ENCODE data around the gene CP.

The CP gene

DNA sequence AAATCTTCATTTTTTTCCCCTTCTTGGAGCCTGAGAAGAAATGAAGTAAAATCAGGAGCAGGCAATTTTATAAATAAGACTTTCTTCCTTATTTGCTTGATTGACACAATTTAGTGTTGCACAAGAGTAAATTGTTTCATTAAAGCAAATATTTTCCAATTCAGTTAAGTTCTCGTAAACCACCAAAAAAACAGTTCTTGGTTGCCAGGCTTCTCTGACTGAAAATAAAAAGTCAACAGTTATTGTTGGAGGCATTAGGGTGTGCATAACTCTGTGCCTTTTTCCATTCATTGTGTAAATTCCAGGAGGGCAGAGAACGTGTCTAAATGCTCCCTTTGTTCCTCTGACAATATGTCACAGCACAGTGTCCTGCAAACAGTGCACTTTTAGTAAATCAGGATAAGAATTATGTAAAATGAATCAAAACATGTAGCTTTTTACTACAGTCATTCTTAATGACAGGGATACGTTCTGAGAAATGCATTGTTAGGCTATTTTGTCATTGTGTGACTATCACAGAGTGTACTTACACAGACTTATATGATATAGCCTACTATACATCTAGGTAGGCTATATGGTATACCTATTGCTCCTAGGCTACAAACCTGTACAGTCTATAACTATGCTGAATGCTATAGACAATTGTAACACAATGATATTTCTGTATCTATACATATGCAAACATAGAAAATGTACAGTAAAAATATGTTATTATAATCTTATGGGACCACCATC lies at the start of gene CP:
TSS of gene CP (minus strand) at position 47 of the 735 bp plus-strand sequence. CDS start at position 10, 37 bp downstream.
- Mint-ChIP-seq H3K27ac (no peak within 1 kb of the TSS), H3K4me3 (no peak within 1 kb of the TSS), H3K36me3 (no peaks in the 10 kb centered on the region), H3K4me1 (peaks cover 29% of the 10 kb centered on the region), H3K9me3 (no peaks in the 10 kb centered on the region), H3K27me3 (no peaks in the 10 kb centered on the region)
- DNase-seq, result no peak
- CTCF ChIA-PET, result no interaction called here

DNA sequence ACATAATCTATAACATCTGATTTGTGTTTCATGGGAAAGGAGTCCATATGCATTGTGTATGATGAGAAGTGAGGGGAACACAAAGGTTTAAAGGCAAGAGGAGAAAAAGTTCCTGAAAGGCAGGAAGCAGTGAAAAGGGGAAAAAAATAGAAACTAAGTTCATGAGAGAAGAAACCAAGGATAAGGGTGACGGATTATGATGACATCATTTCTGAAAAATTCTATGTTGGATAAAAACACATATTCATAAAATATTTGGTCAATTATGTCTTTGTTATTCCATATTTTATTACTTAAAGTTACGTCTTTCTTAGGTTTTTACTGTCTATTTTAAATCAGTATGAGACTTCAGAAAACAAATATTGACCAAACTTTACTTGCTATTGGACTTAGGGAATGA lies 48.6 kb upstream of the CP start:
- no peaks in the 10 kb centered on the region for H3K36me3 Mint-ChIP-seq
- CTCF ChIA-PET, result interaction anchor here (1.7 to 6.4 kb wide), 2 partner anchors 316 to 408 kb away, joined by 3 to 76 read pairs; no protein-coding TSS in a partner anchor

DNA sequence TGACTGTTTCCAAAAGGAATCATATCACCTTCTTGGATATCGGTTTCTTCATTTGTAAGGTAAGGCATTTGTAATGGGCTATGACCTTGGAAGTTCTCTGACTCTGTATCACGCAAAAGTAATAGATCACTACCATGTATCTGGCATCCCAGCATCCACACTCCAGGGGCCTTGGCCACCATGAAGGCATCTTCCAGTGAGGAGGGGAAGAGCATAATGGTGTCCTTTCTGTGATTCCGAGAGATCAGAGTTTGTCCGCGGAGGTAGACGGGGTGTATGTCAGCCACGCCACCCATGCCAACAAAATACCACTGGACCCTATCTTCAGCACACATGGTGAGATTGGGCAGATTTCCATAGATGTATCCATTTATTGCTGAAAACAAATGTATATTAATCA lies 48.1 kb upstream of the CP start:
- DNase-seq, result no peak
- H3K4me3 Mint-ChIP-seq, result no peak overlapping the region
- CTCF ChIA-PET, result interaction anchor here (1.5 kb wide), 1 partner anchor 316 kb away, joined by 4 read pairs; no protein-coding TSS in a partner anchor
- no peak overlapping the region for H3K27ac Mint-ChIP-seq
- H3K36me3 Mint-ChIP-seq, result no peaks in the 10 kb centered on the region
- H3K4me1 Mint-ChIP-seq, result no peaks in the 10 kb centered on the region
- H3K9me3 Mint-ChIP-seq, result no peaks in the 10 kb centered on the region
- peaks cover 14% of the 10 kb centered on the region for H3K27me3 Mint-ChIP-seq

More for the DNA sequence above, 48.6 kb upstream of the CP start:
- no peak overlapping the region for H3K27ac Mint-ChIP-seq
- no peaks in the 10 kb centered on the region for H3K9me3 Mint-ChIP-seq
- H3K4me1 Mint-ChIP-seq, result no peaks in the 10 kb centered on the region
- H3K27me3 Mint-ChIP-seq, result peaks cover 14% of the 10 kb centered on the region
- no peak overlapping the region for H3K4me3 Mint-ChIP-seq
- DNase-seq, result no peak

DNA sequence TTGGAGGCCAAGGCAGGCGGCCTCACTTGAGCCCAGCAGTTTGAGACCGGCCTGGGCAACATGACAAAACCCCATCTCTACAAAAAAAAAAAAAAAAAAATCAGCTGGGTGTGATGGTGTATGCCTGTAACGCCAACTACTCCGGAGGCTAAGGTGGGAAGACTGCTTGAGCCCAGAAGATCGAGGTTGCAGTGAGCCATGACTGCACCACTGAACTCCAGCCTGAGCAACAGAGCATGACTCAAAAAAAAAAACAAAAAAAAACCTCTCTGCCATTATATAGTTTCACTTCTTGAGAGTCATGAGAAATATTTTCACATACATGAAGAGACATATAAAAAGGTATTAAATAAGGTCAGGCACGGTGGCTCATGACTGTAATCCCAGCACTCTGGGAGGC lies 45.9 kb upstream of the CP start:
- no peak overlapping the region for H3K4me3 Mint-ChIP-seq
- CTCF ChIA-PET, result interaction anchor here (1.1 to 1.5 kb wide), 3 partner anchors 145 to 312 kb away, joined by 3 to 5 read pairs (median 4); no protein-coding TSS in a partner anchor
- H3K27me3 Mint-ChIP-seq, result peaks cover 10% of the 10 kb centered on the region
- H3K9me3 Mint-ChIP-seq, result no peaks in the 10 kb centered on the region
- DNase-seq, result no peak
- H3K36me3 Mint-ChIP-seq, result no peaks in the 10 kb centered on the region
- no peaks in the 10 kb centered on the region for H3K4me1 Mint-ChIP-seq
- no peak overlapping the region for H3K27ac Mint-ChIP-seq

DNA sequence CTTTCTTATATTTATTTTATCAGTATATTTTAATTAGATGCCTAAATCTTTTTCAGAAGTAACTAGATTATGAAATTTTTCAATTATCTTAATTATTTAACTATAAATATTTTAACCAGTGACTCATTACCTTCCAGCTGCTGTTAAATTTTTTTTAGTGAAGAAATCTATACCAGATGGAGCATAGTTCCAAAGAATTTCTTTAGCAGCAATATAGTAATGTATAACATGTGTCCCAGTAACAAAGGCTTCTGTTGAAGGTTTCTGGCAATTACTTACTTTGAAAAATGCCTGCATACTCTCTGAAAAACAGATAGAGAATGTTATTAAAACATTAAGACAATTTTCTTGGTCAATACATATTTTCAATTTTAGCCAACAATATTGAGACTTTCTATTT lies 45.1 kb upstream of the CP start:
- Mint-ChIP-seq H3K27me3 (peaks cover 10% of the 10 kb centered on the region), H3K9me3 (no peaks in the 10 kb centered on the region), H3K27ac (no peak overlapping the region), H3K4me1 (no peaks in the 10 kb centered on the region), H3K4me3 (no peak overlapping the region), H3K36me3 (no peaks in the 10 kb centered on the region)
- DNase-seq, result no peak
- CTCF ChIA-PET, result no interaction called here

DNA sequence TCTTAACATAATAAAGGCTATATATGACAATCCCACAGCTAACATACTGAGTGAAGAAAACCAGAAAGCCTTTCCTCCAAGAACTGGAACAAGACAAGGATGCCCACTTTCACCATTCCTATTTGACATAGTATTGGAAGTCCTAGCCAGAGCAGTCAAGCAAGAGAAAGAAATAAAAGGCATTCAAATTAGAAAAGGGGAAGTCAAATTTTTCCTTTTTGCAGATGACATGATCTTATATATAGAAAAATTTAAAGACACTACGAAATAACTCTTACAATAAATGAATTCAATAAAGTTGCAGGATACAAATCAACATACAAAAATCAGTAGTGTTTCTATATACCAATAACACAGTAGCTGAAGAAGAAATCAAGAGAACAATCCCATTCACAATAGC lies 42.2 kb upstream of the CP start:
- no peaks in the 10 kb centered on the region for H3K9me3 Mint-ChIP-seq
- H3K27ac Mint-ChIP-seq, result no peak overlapping the region
- H3K36me3 Mint-ChIP-seq, result no peaks in the 10 kb centered on the region
- no peaks in the 10 kb centered on the region for H3K4me1 Mint-ChIP-seq
- CTCF ChIA-PET, result no interaction called here
- no peak overlapping the region for H3K4me3 Mint-ChIP-seq
- peaks cover 14% of the 10 kb centered on the region for H3K27me3 Mint-ChIP-seq
- DNase-seq, result no peak

DNA sequence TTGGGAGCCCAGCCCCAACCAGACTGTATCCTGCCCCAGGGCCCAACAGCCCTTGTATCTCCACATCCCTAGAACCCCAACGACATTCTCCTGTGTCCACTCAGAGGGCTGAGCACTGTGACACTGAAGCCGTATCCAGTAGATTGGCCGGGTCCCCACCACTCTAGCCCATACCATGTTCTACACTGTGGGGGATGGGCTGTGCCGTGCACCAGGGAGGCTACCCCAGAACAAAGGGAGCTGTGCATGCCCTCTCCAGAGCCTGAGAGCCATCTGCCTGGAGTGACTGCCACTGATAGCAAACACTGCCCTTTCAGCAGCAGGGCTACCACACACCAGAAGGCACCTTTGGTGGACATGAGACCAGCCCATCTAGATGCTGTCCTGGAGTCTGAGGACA lies 37.1 kb upstream of the CP start:
- H3K27me3 Mint-ChIP-seq, result peaks cover 15% of the 10 kb centered on the region
- DNase-seq, result no peak
- H3K4me3 Mint-ChIP-seq, result no peak overlapping the region
- H3K36me3 Mint-ChIP-seq, result no peaks in the 10 kb centered on the region
- H3K4me1 Mint-ChIP-seq, result no peaks in the 10 kb centered on the region
- no peak overlapping the region for H3K27ac Mint-ChIP-seq
- no peaks in the 10 kb centered on the region for H3K9me3 Mint-ChIP-seq
- CTCF ChIA-PET, result interaction anchor here (1.1 to 1.5 kb wide), 2 partner anchors 139 to 301 kb away, joined by 3 to 5 read pairs; no protein-coding TSS in a partner anchor

DNA sequence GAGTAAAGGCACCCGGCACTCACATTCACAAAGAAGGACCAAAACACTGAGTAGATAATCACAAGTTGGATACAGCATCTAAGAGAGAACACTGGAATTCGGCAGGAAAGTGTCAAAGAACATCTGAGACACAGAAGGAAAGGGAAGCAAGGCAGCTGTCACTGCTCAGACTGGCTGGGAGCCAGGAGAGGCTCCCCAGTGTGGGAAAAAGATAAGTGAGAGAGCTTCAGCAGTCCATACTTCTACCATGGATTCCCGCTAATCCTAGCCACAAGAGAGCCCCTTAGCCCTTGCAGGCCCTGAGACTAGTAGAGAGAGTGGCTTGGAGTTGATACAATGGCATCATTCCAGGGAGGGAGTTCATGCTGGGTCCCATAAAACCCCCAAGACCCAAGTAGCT lies 36.7 kb upstream of the CP start:
- Mint-ChIP-seq H3K27ac (no peak overlapping the region), H3K36me3 (no peaks in the 10 kb centered on the region), H3K4me3 (no peak overlapping the region), H3K27me3 (peaks cover 15% of the 10 kb centered on the region), H3K4me1 (no peaks in the 10 kb centered on the region), H3K9me3 (no peaks in the 10 kb centered on the region)
- CTCF ChIA-PET, result interaction anchor here (0.7 to 1.5 kb wide), 3 partner anchors 139 to 301 kb away, joined by 3 to 5 read pairs (median 3); no protein-coding TSS in a partner anchor
- DNase-seq, result no peak

DNA sequence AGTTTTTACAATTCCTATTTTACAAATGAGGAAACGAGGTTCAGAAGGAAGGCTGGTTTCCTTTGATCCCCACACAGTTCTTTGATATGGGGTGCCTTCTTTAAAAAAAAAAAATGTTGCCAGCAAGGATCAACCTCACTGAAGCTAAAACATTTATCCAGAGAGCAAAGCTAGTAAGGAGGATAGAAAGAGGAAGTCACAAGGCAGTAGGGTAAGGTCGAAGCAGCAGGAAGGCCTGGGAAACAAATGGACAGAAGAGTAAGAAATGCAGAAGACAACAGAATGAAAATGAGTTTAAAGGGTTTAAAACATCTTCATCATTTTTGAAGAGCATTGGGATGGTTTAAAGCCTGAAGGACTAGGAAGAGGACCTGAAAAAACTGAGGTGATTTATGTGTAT lies 30.6 kb upstream of the CP start:
- Mint-ChIP-seq H3K27ac (no peak overlapping the region), H3K36me3 (no peaks in the 10 kb centered on the region), H3K9me3 (no peaks in the 10 kb centered on the region), H3K4me3 (no peak overlapping the region), H3K4me1 (peaks cover 8% of the 10 kb centered on the region), H3K27me3 (no peaks in the 10 kb centered on the region)
- CTCF ChIA-PET, result no interaction called here
- no peak for DNase-seq

DNA sequence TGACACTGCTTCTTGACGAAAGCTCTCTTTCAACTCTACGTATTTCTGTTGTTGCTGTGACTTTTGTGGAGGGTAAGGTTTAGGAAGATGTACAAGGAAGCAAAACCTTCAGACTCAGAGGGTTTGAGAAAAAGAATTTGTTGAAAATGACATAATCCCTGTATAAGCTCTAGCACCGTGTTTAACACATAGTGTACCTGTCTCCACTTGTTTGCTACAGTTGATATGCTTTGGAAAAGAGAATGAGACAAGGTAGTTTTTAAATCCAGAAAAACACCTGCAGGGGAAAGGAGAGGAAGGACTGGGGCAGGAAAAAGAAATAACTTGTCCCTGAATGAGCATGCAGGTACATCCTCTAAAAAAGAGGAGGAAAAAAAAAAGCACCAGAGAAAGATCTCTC lies 29.6 kb upstream of the CP start:
- no peaks in the 10 kb centered on the region for H3K36me3 Mint-ChIP-seq
- no peak overlapping the region for H3K27ac Mint-ChIP-seq
- H3K4me3 Mint-ChIP-seq, result no peak overlapping the region
- CTCF ChIA-PET, result no interaction called here
- no peaks in the 10 kb centered on the region for H3K9me3 Mint-ChIP-seq
- H3K4me1 Mint-ChIP-seq, result peaks cover 10% of the 10 kb centered on the region
- no peak for DNase-seq
- no peaks in the 10 kb centered on the region for H3K27me3 Mint-ChIP-seq

DNA sequence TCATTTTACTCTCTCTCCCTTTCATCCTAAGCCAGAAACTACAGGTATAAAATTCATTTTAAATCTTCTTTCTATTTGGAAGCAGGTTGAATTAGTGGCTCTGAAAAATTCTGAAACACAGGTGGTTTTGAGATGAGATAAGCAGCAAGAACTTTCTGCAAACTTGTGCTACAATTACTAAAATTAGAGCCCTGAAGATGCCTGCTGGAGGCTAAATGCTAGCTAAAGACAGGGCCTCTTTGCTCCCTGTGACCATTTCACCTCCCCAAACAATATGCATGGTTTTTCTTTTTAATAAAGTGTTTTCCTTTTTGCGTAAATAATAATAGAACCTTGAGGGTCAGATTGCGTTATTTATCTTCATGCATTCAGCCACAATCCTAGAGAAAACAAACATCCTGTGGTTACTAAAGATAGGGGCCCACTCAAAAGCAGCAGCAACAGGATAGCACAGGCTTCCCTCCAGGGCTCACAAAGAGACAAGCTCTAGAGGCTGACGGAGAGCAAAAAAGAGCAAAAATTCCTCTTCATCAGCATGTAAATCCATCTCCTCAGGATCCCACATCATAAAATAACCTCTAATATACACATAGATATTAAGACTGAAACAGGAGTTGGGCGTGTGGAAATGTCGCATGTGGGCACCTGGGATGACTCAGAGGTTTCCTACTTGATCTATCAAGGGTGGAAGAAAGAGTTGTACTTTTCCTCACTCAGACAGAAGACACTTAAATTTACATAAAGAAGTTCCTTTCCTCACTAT lies 26.5 kb upstream of the CP start:
- no peak for DNase-seq

DNA sequence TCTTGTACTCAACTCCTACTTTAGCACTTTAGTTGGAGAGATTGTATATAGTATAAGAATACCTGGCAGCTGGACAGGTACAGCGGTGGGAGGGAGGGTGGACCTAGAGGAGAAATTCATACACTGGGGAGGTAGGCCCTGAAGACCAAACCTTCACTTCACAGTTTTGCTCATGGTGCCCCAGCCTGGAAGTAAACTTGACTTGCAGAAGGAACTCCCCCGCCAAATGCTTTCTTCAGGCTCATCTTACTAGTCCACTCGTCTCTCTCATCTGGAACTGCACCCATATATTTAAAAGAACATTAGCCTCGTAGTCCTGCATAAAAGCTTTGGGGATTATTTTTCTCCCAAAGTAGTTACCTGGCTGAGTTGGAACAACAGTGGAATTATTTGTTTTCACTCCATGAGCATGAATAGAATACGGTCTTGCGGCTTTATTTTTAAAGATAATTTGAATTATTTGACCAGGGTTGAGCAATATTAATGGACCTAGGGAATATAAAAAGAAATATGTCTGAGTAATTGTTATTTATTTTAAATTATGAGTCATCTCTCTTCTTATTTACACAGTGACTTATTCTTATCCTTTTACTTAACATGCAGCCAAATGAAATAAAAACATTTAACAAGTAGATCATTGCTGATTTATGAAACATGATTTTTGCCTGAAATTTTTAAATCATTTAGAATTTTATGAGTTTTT lies 25.5 kb upstream of the CP start:
- Mint-ChIP-seq H3K9me3 (no peaks in the 10 kb centered on the region), H3K27ac (no peak overlapping the region), H3K4me3 (no peak overlapping the region), H3K36me3 (no peaks in the 10 kb centered on the region), H3K27me3 (no peaks in the 10 kb centered on the region), H3K4me1 (peaks cover 17% of the 10 kb centered on the region)
- CTCF ChIA-PET, result no interaction called here
- DNase-seq, result no peak

More for the DNA sequence above, 26.5 kb upstream of the CP start:
- Mint-ChIP-seq H3K4me3 (no peak overlapping the region), H3K9me3 (no peaks in the 10 kb centered on the region), H3K36me3 (no peaks in the 10 kb centered on the region), H3K27ac (no peak overlapping the region), H3K27me3 (no peaks in the 10 kb centered on the region), H3K4me1 (peaks cover 17% of the 10 kb centered on the region)
- CTCF ChIA-PET, result no interaction called here

DNA sequence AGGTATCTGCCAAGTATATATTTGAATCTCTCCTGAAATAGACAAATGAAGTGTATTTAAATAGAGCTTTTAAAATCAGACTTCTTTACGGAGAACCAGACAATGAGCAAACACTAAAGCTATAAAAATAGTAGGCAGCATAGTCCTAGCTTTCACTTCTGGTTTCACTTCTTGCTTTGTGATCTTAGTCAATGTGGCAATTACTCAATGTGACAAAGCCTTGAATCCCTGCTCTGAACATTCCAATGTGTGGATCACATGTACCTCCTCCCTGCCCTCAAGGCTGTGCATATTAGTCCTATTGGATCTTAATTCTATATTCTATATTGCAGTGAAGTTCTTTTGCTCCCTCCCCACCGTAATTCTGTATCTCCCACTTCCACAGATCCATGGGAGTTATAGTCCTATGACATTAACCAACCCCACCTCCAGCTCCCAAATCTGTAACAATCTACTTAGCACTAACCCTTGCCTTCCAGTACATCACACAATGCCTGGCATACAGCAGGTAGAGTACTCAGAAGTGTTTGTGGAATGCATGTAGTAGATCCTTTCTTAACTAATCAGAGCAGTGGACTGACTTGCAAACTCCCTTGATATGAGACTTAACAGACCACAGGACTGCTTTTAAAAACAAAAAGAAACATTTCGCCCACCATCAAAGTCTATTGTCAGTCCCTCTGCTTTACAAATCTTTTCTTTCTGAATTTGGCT lies 24.3 kb upstream of the CP start:
- Mint-ChIP-seq H3K36me3 (no peaks in the 10 kb centered on the region), H3K4me3 (no peak overlapping the region), H3K27ac (no peak overlapping the region)

DNA sequence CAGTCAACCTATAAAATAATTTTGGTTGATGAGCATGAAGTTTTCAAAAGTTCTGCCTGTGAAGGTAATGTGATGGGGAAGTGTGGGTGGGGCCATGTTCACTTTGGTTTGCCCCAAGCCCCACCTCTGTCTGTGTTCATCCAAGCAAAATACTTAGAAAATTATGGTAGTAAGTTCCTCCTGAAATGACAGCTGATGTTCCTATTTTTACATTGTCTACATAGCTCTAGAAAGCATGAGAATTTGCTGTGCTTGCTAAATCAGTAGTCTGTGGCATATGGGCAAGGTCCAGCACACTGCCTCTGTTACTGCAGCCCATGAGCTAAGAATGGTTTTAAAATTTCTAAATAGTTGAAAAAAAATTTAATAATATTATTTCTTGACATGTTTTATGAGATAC lies 21.9 kb upstream of the CP start:
- H3K27ac Mint-ChIP-seq, result no peak overlapping the region
- no peaks in the 10 kb centered on the region for H3K36me3 Mint-ChIP-seq
- CTCF ChIA-PET, result interaction anchor here (1.3 kb wide), 1 partner anchor 123 kb away, joined by 3 read pairs; no protein-coding TSS in a partner anchor
- H3K4me3 Mint-ChIP-seq, result no peak overlapping the region
- H3K9me3 Mint-ChIP-seq, result no peaks in the 10 kb centered on the region
- DNase-seq, result no peak
- no peaks in the 10 kb centered on the region for H3K27me3 Mint-ChIP-seq
- H3K4me1 Mint-ChIP-seq, result peaks cover 14% of the 10 kb centered on the region

More for the DNA sequence above, 24.3 kb upstream of the CP start:
- Mint-ChIP-seq H3K4me1 (peaks cover 17% of the 10 kb centered on the region), H3K9me3 (no peaks in the 10 kb centered on the region), H3K27me3 (no peaks in the 10 kb centered on the region)
- no peak for DNase-seq
- CTCF ChIA-PET, result interaction anchor here (0.8 kb wide), 1 partner anchor 26 kb away, joined by 3 read pairs; no protein-coding TSS in a partner anchor
